GM18519 (cell line): Measurements from ENCODE around the gene ZZZ3.
"Not testable (repeated sequence)": the region's sequence is repeated elsewhere in the genome, so short reads cannot be mapped to it uniquely, and the experiment has no call there.

Experiments used
- ATAC-seq: cut with Tn5 transposase; IDR thresholded peaks from one replicate; pipeline ENCODE4 v1.9.1; 2021; ENCODE audit warnings: mild to moderate bottlenecking, moderate library complexity; ENCODE audit not compliant: unreplicated experiment, low FRiP score

ZZZ3 gene

DNA sequence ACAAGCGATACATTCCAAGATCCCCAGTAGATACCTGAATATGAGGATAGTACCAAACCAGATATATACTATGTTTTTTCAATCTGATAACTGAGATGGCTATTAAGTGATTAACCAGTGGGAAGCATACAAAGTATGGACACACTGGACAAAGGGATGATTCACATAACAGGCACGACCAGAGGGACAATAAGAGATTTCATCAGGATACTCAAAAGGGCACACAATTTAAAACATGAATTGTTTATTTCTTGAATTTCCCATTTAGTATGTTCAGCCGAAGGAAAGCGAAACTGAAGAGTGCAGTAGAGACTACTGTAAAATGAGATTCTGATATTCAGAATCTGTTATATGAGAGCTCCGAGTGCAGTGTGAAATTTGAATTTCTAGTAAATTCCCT, 10.6 kb downstream of the ZZZ3 start:
- no peak for ATAC-seq

DNA sequence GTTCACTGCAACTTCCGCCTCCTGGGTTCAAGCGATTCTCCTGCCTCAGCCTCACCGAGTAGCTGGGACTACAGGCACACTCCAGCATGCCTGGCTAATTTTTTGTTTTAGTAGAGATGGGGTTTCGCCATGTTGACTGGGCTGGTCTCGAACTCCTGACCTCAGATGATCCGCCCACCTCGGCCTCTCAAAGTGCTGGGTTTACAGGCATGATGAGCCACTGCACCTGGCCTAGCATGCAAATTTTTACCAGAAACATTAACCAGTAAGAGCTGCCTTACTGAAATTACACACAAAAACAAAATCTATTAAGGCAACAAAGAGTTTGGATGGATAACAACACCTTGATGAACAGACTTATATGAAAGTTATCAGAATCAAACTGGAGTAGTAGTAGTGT, 12.1 kb downstream of the ZZZ3 start:
- no peak for ATAC-seq

DNA sequence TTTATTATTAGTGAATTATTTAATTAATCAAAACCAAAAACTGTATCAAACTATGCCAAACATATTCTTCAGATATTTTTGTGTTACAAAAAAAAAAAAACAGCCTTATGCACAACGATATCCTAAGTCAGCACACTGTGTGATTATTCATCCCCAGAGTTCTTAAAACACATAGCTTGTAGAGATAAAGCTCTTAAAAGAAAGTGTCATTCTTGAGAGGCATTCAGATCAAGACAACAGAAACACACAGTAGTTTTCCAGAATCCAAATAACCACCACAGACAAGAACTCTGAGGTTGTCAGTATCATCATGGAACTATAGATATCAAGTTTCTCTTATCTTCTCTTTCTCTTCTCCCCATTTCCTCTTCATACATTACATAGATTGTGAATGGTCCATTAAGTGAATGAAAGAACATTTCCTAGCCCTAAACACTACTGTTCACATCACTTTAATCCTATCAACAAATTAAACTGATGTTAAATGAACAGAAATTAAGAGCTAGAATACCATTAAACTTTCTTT, 13.5 kb downstream of the ZZZ3 start:
- ATAC-seq: no peak

DNA sequence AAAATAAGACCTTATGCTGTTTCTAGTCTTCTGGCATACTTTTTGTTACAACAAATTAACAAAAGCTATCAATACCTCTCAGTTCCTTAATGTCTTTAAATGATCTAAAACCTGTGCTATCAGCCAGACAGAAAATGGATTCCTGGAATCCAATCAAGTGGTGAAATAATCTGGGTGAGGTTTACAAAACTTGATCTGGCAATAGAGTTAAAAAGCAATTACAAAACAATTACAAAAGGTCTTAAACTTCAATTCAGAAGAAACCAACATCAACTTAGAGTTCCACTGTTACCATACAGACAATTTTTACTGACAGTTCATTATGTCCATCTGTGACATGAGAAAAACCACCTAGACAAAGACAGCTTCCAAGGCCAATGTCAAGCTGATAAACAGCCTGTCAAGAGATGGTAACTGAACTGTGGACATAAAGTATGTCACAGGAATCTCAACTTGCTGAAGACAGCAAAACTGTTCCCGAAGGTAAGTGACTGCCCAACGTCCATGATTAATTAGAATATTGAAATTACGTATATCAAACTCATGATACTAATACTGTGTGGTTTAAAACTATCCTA, 17.4 kb downstream of the ZZZ3 start:
- no peak for ATAC-seq

DNA sequence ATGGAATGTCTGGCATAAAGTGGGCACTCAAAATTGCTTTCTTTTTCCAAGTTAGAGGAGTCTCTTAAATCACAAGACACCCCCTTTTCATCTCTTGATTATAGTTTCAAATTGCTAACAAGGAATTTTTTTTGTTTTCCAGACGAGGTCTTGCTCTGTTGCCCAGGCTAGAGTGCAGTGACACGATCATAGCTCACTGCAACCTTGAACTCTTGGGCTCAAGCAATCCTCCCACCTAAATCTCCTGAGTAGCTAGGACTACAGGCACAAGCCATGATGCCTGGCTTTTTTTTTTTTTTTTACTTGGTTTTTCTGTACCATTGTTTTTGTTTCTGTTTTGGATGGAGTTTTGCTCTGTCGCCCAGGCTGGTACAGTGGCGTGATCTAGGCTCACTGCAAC, 20.8 kb downstream of the ZZZ3 start:
- no peak for ATAC-seq

DNA sequence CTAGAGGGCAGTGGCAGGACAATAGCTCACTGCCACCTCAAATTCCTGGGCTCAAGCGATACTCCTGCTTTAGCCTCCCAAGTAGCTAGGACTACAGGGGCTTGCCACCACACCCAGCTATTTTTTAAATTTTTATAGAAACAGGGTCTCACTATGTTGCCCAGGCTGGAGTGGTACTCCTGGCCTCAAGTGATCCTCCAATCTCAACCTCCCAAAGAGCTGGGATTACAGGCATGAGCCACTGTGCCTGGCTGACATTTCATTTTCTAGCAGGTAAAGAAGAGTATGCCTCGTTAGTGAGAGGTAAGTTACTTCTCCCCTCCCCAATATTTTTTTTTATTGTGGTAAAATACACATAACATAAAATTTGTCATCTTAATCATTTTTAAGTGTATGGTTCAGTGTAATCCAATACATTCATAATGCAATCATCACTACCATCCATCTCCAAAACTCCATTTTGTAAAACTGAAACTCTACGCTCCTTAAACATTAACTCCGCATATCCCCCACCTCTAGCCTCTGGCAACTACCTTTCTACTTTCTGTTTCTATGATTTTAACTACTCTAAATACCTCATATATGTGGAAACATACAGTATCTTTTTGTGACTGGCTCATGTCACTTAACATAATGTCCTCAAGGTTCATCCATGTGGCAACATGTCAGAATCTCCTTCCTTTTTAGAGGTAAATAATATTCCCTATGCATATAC, 22.4 kb downstream of the ZZZ3 start:
- no peak for ATAC-seq

DNA sequence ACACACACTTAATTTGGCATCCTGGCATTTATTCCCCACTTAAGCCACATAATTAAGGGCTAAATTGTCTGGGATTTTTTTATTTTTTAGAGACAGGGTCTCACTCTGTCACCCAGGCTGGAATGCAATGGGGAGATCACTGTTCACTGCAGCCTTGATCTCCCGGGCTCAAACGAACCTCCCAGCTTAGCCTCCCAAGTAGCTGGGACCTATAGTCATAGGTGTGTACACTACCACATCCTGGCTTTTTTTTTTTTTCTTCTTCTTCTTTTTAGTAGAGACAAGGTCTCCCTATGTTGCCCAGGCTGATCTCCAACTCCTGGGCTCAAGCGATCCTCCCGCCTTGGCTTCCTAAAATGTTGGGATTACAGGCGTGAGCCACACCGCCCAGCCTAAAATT, 24.2 kb downstream of the ZZZ3 start:
- ATAC-seq: no peak

- ATAC-seq: no peak
These were observed 27.0 kb downstream of the ZZZ3 start for GRCh38 chr1:77655431-77655974.

- no peak for ATAC-seq
These were observed 29.4 kb downstream of the ZZZ3 start for GRCh38 chr1:77652970-77653516.

- ATAC-seq: no peak
These were observed 30.2 kb downstream of the ZZZ3 start for GRCh38 chr1:77652268-77652667.

- no peak for ATAC-seq
These were observed 33.3 kb downstream of the ZZZ3 start for GRCh38 chr1:77649127-77649526.

- ATAC-seq: not testable (repeated sequence)
These were observed 36.2 kb downstream of the ZZZ3 start for GRCh38 chr1:77646224-77646623.

- ATAC-seq: no peak
These were observed 39.0 kb downstream of the ZZZ3 start for GRCh38 chr1:77643456-77643855.

DNA sequence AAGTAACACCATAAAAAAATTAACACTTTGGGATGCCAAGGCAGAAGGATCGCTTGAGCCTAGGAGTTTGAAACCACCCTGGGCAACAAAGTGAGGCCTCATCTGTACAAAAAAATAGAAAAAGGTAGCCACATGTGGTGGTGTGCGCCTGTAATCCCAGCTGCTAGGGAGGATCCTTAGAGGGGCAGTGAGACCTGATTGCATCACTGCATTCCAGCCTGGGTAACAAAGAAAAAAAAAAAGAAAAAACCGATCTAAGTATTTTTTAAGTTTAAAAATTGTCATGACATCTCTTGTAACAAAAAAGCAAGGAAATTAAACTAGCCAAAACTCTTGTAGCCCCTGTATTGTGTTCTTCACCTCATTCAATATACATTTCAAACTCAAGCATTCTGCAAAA, 39.5 kb downstream of the ZZZ3 start:
- ATAC-seq: no peak

DNA sequence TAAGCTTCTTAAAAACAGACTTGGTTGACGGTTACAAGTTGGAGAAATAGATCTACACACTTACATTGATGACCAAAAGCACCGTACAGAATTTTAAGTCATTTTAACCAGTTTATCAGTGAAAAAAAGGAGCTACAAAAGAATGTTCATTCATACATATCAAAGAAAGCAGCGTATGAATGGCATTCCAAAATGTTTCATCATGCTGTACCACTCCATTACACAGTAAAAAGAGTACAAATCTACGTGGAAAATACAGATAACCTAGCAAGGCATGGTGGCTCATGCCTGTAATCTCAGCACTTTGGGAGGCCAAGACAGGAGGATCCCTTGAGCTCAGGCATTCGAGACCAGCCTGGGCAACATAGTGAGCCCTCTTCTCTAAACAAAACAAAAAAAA, 40.3 kb downstream of the ZZZ3 start:
- ATAC-seq: no peak

- no peak for ATAC-seq
These were observed 42.8 kb downstream of the ZZZ3 start for GRCh38 chr1:77639557-77640069.

DNA sequence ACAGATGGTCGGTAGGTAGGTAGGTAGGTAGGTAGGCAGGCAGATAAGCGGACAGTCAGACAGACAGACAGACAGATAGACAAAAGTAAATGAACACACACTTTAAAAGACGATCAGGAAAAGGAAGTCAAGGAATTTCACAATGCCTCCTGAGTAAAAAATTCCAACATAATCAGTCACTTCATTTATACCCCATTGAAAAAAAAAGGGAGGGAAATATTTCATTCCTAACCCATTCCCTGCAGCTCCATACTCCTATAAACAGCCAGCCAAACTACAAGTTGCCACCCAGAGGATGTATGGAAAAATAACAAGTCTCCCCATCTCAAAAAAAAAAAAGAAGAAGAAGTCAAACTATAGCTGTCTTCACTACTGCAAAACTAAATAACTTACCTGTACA, 43.4 kb downstream of the ZZZ3 start:
- ATAC-seq: no peak

GRCh38 chr1:77636864-77637263, 45.6 kb downstream of the ZZZ3 start:
- ATAC-seq: no peak
